GM19025 (cell line): ENCODE measurements around the gene MRLN.

Experiments used
- ATAC-seq: cut with Tn5 transposase; IDR thresholded peaks from one replicate; pipeline ENCODE4 v1.9.1; 2021; ENCODE audit warnings: mild to moderate bottlenecking, low read depth, moderate library complexity; ENCODE audit not compliant: unreplicated experiment

Gene MRLN

DNA sequence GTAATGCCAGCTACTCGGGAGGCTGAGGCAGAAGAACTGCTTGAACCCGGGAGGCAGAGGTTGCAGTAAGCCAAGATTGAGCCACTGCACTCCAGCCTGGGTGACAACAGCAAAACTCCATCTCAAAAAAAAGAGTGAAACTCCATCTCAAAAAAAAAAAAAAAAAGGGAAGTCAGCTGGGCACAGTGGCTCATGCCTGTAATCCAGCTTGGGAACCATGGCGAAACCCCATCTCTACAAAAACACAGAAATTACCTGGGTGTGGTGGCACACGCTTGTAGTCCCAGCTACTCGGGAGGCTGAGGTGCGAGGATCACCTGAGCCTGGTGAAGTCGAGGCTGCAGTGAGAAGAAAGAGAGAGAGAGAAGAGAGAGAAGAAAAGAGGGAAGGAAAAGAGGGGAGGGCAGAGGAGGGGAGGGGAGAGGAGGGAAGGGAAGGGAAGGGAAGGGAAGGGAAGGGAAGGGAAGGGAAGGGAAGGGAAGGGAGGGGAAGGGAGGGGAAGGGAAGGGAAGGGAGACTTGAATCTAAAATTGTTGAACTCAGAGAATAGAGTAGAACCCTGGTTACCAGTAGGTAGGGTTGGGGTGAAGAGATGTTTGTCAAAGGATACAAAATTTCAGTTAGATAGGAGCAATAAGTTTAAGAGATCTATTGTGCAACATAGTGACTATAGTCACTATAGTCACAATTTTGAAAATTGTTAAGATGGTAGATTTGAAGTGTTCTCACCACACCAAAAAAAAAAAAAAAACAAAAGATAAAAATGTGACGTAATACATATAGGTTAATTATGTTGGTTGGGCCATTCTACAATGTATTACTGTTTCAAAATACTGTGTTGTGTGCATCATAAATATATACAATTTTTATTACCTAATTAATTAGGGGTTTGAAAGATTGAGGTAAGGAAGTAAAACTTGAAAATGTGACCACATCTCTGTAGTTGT is 46.1 kb downstream of the MRLN start:
- no peak for ATAC-seq

GRCh38 chr10:59705931-59706330 is 47.3 kb downstream of the MRLN start:
- no peak for ATAC-seq

DNA sequence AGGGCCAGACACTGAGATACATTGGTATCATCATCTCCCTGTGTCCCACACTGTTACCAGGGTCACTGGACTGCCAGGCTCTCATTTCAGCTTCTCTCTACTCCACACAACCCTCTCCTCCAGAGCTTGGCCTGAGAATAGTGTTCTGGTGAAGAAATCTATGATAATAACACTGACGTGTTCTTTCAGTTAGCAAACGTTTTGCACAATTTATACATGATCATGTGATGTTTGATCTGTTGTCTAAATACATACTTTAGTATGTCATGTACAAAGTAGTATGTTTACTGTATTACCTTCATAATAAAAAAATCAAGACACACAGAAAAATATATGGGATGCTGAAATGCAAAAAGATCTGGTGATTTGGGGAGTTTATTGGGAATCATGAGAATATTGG is 48.6 kb downstream of the MRLN start:
- ATAC-seq: no peak

DNA sequence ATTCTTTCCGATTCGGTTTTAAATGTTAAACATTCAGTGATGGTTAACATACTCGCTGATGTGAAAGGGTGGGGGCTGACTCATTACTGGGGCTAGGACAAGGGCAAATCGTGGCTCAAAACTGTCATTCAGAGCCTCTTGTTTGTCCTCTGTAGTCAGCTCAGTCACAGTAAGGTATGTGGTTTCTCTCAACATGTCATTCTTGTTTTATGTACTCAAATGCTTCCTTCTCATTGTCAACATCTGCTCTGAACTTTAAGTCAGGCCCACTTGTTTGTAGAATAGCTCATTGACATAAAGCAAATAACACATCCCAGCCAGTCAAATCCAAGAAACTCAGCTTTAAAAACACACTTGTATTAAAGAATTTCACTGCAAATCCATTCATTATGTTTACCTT is 50.9 kb downstream of the MRLN start:
- ATAC-seq: no peak

- no peak for ATAC-seq
These were observed 52.5 kb downstream of the MRLN start for GRCh38 chr10:59700709-59701108.

DNA sequence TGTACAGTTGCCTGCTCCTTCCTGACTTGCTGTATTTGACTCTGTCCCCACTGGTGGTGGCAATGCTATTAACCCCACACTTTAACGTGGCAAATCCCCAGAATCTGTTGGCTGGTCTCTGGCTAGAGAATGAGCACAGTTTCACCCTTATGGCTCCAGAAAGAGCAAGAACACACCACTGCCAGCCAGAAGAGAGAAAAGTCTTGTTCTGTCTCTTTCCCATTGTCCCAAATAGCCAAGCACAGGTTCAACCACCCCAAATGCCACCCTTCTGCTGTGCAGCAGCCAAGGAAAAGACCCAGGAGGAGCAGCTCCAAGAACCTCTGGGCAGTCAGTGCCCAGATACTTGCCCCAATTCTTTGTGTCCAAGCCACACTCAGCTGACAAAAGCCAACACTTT is 54.9 kb downstream of the MRLN start:
- no peak for ATAC-seq

- ATAC-seq: no peak
These were observed 57.6 kb downstream of the MRLN start for GRCh38 chr10:59695637-59696036.

GRCh38 chr10:59694936-59695335 is 58.3 kb downstream of the MRLN start:
- no peak for ATAC-seq

- ATAC-seq: no peak
These were observed 61.1 kb downstream of the MRLN start for GRCh38 chr10:59692113-59692512.

DNA sequence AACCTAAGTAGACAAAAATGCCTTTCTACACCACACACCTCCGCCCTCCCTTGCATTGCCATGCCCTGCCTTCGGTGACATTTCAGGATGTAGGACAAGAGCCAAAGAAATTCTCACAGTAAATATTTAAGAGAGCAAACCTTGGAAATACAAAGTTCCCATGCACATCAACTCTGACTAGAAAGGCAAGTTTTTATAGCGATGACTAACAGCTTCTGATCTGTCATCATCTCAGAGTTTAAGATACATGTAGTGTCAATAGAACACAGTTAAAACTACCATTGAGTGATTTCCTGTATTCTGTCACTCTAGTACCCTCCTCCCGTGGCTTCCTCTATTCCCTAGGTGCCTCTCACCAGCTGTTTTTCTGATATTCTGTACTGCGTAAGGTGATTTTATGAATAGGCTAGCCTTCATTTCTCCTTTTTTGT is 64.3 kb downstream of the MRLN start:
- no peak for ATAC-seq

GRCh38 chr10:59687657-59688056 is 65.6 kb downstream of the MRLN start:
- no peak for ATAC-seq
